Stomach (tissue), 4 donors: Measurements from ENCODE around the gene GRK3.
"Not testable (repeated sequence)": the region's sequence is repeated elsewhere in the genome, so short reads cannot be mapped to it uniquely, and the experiment has no call there.

ENCODE experiments used
- CTCF ChIP-seq, 7 experiments: fragments of 450-650 bp in 4 of 7; fragments of 200-600 bp in 3 of 7; sonication (generic) in 3 of 7; IDR thresholded peaks; one replicate each; pipeline ENCODE4 v1.5.1; 2016 to 2019; ENCODE audit warnings: antibody characterized with exemption in 7 of 7, control low read depth in 2 of 7, mild to moderate bottlenecking in 1 of 7
- POLR2AphosphoS5 ChIP-seq, 3 donors: sonication (generic); formaldehyde crosslinking; IDR thresholded peaks; one replicate each; pipeline ENCODE4 v1.6.1; 2016; ENCODE audit warnings: antibody characterized with exemption in 3 of 3

- not testable (repeated sequence) for TF ChIP-seq POLR2AphosphoS5, CTCF (IDR thresholded peaks at IDR 0.05)
Observed at GRCh38 chr22:25611284-25611683, 46.8 kb downstream of the GRK3 start.
